Transverse colon (tissue), 4 donors: ENCODE data around the gene KBTBD7.

Experiments
- CTCF ChIP-seq, 5 experiments: fragments of 200-600 bp in 3 of 5; fragments of 450-650 bp in 2 of 5; sonication (generic) in 3 of 5; IDR thresholded peaks; 1 replicate in 2 of 5; 2 replicates in 3 of 5; pipeline ENCODE4 v1.5.1; 2016 to 2017; ENCODE audit warnings: antibody characterized with exemption in 5 of 5, inconsistent platforms in 3 of 5, mild to moderate bottlenecking in 2 of 5, moderate library complexity in 1 of 5
- POLR2A ChIP-seq: fragments of 450-650 bp; IDR thresholded peaks from one replicate; pipeline ENCODE4 v1.6.1; 2016; ENCODE audit warnings: antibody characterized with exemption, mild to moderate bottlenecking, moderate library complexity
- POLR2AphosphoS5 ChIP-seq, 3 donors: sonication (generic); formaldehyde crosslinking; IDR thresholded peaks; one replicate each; pipeline ENCODE4 v1.6.1; 2016; ENCODE audit warnings: antibody characterized with exemption in 3 of 3

DNA sequence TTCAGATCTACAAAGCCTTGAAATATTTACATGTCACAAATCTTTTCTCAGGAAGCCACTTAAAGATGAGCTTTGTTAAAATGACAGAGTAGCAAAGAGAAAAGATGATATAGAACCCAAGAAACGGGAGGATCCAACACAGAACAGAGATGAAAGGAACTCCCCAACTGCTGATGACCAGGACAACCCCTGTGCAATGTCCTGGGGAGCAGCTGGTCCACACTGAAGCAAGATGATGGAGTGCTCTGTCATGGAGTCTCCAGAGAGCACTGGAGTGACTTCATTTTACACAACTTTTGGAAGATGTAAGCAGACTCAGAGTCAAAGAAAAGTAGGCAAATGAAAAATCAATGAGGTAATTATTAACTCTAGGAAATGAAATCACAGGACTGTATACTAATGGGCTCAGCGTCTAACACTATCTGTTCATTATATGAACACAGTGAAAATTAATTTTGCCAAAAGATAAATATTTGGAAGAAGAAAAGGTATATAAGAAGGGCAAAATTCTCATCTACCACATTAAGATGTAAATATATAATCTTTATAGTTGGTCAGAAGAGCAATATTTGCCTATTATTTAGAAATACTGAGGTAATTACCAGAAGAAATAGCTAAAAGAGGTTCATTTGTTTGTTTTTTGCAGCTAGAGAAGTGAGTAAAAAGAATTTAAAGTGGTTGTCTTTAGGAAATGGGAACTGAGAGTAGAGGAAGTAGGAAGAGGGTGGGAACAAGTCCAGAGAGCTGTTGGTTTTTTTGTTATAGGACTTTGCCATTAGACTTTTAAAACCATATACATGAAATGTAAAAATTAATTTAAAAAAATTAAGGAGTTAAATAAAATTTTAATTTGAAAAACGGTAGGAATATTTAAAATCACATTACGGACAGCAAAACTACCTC lies 38.5 kb upstream of the KBTBD7 start:
- no peak for TF ChIP-seq CTCF (IDR thresholded peaks at IDR 0.05)
- TF ChIP-seq POLR2AphosphoS5 (IDR thresholded peaks at IDR 0.05), result no peak
- no peak for TF ChIP-seq POLR2A
